Erythroblast (primary cell): ENCODE measurements around the gene SMYD4.

ENCODE experiments used
- GATA1 ChIP-seq: IDR thresholded peaks from 2 replicates; pipeline ENCODE4 v1.6.1; 2011; ENCODE audit warnings: low read depth, mild to moderate bottlenecking, control low read depth, low read length, moderate library complexity
- POLR2A ChIP-seq: IDR thresholded peaks from 2 replicates; pipeline ENCODE4 v1.6.1; 2011; ENCODE audit warnings: mild to moderate bottlenecking, low read length

DNA sequence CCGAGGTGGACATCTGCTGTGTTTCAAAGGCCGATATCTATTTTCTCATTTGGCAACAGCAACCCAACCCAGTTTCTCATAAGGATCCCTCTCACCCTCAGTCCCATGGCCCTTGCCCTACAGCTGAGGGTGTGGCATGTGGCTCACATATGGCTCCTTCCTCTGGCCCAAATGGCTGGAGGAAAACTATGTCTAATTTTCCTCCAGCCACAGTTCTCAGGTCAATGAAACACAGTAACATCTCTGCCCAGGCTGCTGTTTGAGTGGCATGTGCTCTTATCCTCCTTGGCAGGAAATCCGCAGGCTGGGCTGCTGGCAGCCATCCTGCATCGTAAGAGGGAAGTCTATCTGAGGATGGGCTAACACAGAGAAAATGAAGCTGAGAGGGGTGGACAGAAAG is 43.8 kb downstream of the SMYD4 start:
- no peak for TF ChIP-seq POLR2A
- TF ChIP-seq GATA1: no peak
